ENCODE data around the gene FGF12. TPM values are rescaled to one million over a fixed set of nuclear protein-coding genes. Genes with fewer than 3 reads are reported as not detected.

The FGF12 gene
- total RNA-seq, 1 experiment from 2014 or later: 0.07 TPM

- no peak overlapping the region for H2AFZ ChIP-seq (ENCODE audit: low read depth, low read length, poor library complexity, severe bottlenecking)
Measured at GRCh38 chr3:192108820-192109219, 618.5 kb downstream of the FGF12 start.

More at GRCh38 chr3:192108820-192109219, 618.5 kb downstream of the FGF12 start:
- ChIA-PET RAD21 (ENCODE audit: low non-redundant PET in 1 of 2, low total read pairs in 2 of 2, uncharacterized antibody in 2 of 2, unreplicated experiment in 2 of 2) (no interaction called here), POLR2A (no interaction called here), CTCF (no interaction called here)
- Histone ChIP-seq H4K20me1 (ENCODE audit: insufficient read depth) (no peaks in the 10 kb centered on the region), H3K27me3 (ENCODE audit: insufficient read depth, low read length) (no peaks in the 10 kb centered on the region), H3K4me3 (replicated peaks in 1 of 2; ENCODE audit: low read depth in 1 of 2, low read length in 2 of 2) (no peak overlapping the region), H3K36me3 (ENCODE audit: control insufficient read depth in 1 of 2, insufficient read depth in 2 of 2, low read length in 2 of 2) (no peaks in the 10 kb centered on the region), H3K79me2 (ENCODE audit: insufficient read depth, low read length) (no peaks in the 10 kb centered on the region), H3K9me3 (ENCODE audit: control insufficient read depth in 1 of 2, insufficient read depth in 1 of 2, low read depth in 1 of 2, low read length in 2 of 2) (no peaks in the 10 kb centered on the region), H3K4me2 (ENCODE audit: low read length) (no peak overlapping the region), H3K9me2 (ENCODE audit: insufficient read depth) (no peaks in the 10 kb centered on the region), H3K27ac (ENCODE audit: low read depth, low read length) (no peak overlapping the region), H3K4me1 (ENCODE audit: control insufficient read depth in 1 of 2, insufficient read depth in 2 of 2, low read length in 2 of 2) (no peaks in the 10 kb centered on the region), H3K9ac (ENCODE audit: low read length) (no peak overlapping the region)
- no TSS peak for BruUV-seq (replicated peaks)
- no peak for TF ChIP-seq CBX3 (IDR thresholded peaks at IDR 0.05; ENCODE audit: low read depth)
- TF ChIP-seq, protein P1, sequence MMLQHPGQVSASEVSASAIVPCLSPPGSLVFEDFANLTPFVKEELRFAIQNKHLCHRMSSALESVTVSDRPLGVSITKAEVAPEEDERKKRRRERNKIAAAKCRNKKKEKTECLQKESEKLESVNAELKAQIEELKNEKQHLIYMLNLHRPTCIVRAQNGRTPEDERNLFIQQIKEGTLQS (IDR thresholded peaks at IDR 0.05): no peak
- TF ChIP-seq REST (IDR thresholded peaks at IDR 0.05; ENCODE audit: low read depth): no peak
- TF ChIP-seq, protein P2, sequence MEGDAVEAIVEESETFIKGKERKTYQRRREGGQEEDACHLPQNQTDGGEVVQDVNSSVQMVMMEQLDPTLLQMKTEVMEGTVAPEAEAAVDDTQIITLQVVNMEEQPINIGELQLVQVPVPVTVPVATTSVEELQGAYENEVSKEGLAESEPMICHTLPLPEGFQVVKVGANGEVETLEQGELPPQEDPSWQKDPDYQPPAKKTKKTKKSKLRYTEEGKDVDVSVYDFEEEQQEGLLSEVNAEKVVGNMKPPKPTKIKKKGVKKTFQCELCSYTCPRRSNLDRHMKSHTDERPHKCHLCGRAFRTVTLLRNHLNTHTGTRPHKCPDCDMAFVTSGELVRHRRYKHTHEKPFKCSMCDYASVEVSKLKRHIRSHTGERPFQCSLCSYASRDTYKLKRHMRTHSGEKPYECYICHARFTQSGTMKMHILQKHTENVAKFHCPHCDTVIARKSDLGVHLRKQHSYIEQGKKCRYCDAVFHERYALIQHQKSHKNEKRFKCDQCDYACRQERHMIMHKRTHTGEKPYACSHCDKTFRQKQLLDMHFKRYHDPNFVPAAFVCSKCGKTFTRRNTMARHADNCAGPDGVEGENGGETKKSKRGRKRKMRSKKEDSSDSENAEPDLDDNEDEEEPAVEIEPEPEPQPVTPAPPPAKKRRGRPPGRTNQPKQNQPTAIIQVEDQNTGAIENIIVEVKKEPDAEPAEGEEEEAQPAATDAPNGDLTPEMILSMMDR (IDR thresholded peaks at IDR 0.05 in 2 of 3, conservative IDR thresholded peaks at IDR 0.05 in 1 of 3; ENCODE audit: borderline replicate concordance in 1 of 3, insufficient read depth in 1 of 3, low read depth in 2 of 3, low read length in 2 of 3): no peak
- TF ChIP-seq SRF (IDR thresholded peaks at IDR 0.05; ENCODE audit: low read depth): no peak
- no peak for DNase-seq (ENCODE audit: low read depth, low spot score)
- ATAC-seq: no peak
- intact Hi-C loops (cut with micrococcal nuclease): no loop called here
